Uterus (tissue), 4 donors: Measurements from ENCODE around the gene SOCS4. TPM values are rescaled to one million over a fixed set of nuclear protein-coding genes. Genes with fewer than 3 reads are reported as not detected.

Experiments used
- DNase-seq, 2 donors: peaks; one replicate each; pipeline ENCODE4 v3.0.0-alpha.2; 2019 to 2020
- H3K27ac ChIP-seq, 2 donors: fragments of 200-600 bp; sonication (generic); 1 replicate in 1 of 2; 2 replicates in 1 of 2; pipeline ENCODE4 v1.5.1; 2016 to 2018
- H3K27me3 ChIP-seq, 2 donors: fragments of 200-600 bp; sonication (generic); one replicate each; pipeline ENCODE4 v1.5.1; 2018 to 2019; ENCODE audit warnings: control low read depth in 1 of 2
- H3K36me3 ChIP-seq, 2 donors: fragments of 200-600 bp; sonication (generic); one replicate each; pipeline ENCODE4 v1.5.1; 2019; ENCODE audit warnings: control low read depth in 1 of 2
- H3K4me1 ChIP-seq, 2 donors: fragments of 200-600 bp; sonication (generic); one replicate each; pipeline ENCODE4 v1.5.1; 2018 to 2019; ENCODE audit warnings: control low read depth in 1 of 2
- H3K4me3 ChIP-seq, 2 donors: fragments of 200-600 bp; sonication (generic); 1 replicate in 1 of 2; 2 replicates in 1 of 2; pipeline ENCODE4 v1.5.1; 2018 to 2019; ENCODE audit warnings: mild to moderate bottlenecking in 1 of 2
- H3K9me3 ChIP-seq, 2 donors: fragments of 200-600 bp; sonication (generic); one replicate each; pipeline ENCODE4 v1.5.1; 2019; ENCODE audit warnings: control low read depth in 1 of 2
- CTCF ChIP-seq, 4 experiments: fragments of 200-600 bp in 2 of 4; fragments of 450-650 bp in 2 of 4; sonication (generic) in 2 of 4; IDR thresholded peaks; one replicate each; pipeline ENCODE4 v1.5.1; 2016 to 2019; ENCODE audit warnings: antibody characterized with exemption in 4 of 4, mild to moderate bottlenecking in 2 of 4, moderate library complexity in 1 of 4
- POLR2A ChIP-seq, 2 donors: fragments of 450-650 bp; IDR thresholded peaks; one replicate each; pipeline ENCODE4 v1.6.1; 2016; ENCODE audit warnings: antibody characterized with exemption in 2 of 2, mild to moderate bottlenecking in 1 of 2, moderate library complexity in 1 of 2
- intact Hi-C: fragments of 100-400 bp; cut with DNase I; formaldehyde crosslinking; loops from one replicate; pipeline ENCODE4 v1.15.1; 2023; ENCODE audit warnings: low total_unique reads
- total RNA-seq, 4 donors: library from RNA; depleted of rRNA in 3 of 4; stranded (reverse); fragments of >200 nt in 3 of 4; gene quantifications; one replicate each; pipeline versions ENCODE4 v1.1.0 to v1.2.4, GENCODE V29; 2014 to 2023
- donor health status: DM: yes; HTN: yes; CAD: no.

Gene SOCS4
- total RNA-seq, 4 donors from 2014 or later: 10.2 to 36.4 (median 22.4) TPM

- H3K4me3 ChIP-seq: no peak overlapping the region
Measured at GRCh38 chr14:55045087-55045486, 18.1 kb downstream of the SOCS4 start.

GRCh38 chr14:55047301-55048053 is 20.4 kb downstream of the SOCS4 start:
- no peaks in the 10 kb centered on the region for H3K36me3 ChIP-seq
- no peaks in the 10 kb centered on the region for H3K9me3 ChIP-seq
- TF ChIP-seq CTCF (IDR thresholded peaks at IDR 0.05) (no peak), POLR2A (IDR thresholded peaks at IDR 0.05) (no peak)
- no peak overlapping the region for H3K4me3 ChIP-seq
- H3K27me3 ChIP-seq: no peaks in the 10 kb centered on the region
- H3K27ac ChIP-seq: no peak overlapping the region
- DNase-seq: no peak
- intact Hi-C loops: no loop called here
- no peaks in the 10 kb centered on the region for H3K4me1 ChIP-seq

More at GRCh38 chr14:55045087-55045486, 18.1 kb downstream of the SOCS4 start:
- no peak for DNase-seq
- Histone ChIP-seq H3K36me3 (no peaks in the 10 kb centered on the region), H3K9me3 (no peaks in the 10 kb centered on the region), H3K27me3 (no peaks in the 10 kb centered on the region), H3K4me1 (no peaks in the 10 kb centered on the region), H3K27ac (no peak overlapping the region)
- TF ChIP-seq CTCF (IDR thresholded peaks at IDR 0.05) (no peak), POLR2A (IDR thresholded peaks at IDR 0.05) (no peak)
- intact Hi-C loops: no loop called here

GRCh38 chr14:55048900-55049436 is 21.9 kb downstream of the SOCS4 start:
- Histone ChIP-seq H3K36me3 (no peaks in the 10 kb centered on the region), H3K4me3 (no peak overlapping the region), H3K27me3 (no peaks in the 10 kb centered on the region), H3K4me1 (no peaks in the 10 kb centered on the region), H3K27ac (no peak overlapping the region), H3K9me3 (no peaks in the 10 kb centered on the region)
- no peak for DNase-seq
- TF ChIP-seq CTCF (IDR thresholded peaks at IDR 0.05): no peak
- intact Hi-C loops: no loop called here

- Histone ChIP-seq H3K4me3 (peak overlapping the region; percentile 63 to 94), H3K27me3 (no peaks in the 10 kb centered on the region), H3K27ac (peak overlapping the region; percentile 97 to 98), H3K9me3 (no peaks in the 10 kb centered on the region), H3K4me1 (peaks cover 0 to 6% of the 10 kb centered on the region in 2 donors), H3K36me3 (no peaks in the 10 kb centered on the region)
- TF ChIP-seq POLR2A (IDR thresholded peaks at IDR 0.05) (no peak), CTCF (IDR thresholded peaks at IDR 0.05) (no peak)
- intact Hi-C loops: no loop called here
- DNase-seq: no peak
Measured at GRCh38 chr14:55051165-55051422, 24.1 kb downstream of the SOCS4 start.

- H3K27ac ChIP-seq: peak within 1 kb of the TSS; percentile 97 to 98
- H3K36me3 ChIP-seq: no peaks in the 10 kb centered on the region
- peak; percentile 89 to 95 for DNase-seq
- H3K9me3 ChIP-seq: no peaks in the 10 kb centered on the region
- TF ChIP-seq CTCF (IDR thresholded peaks at IDR 0.05): peak; percentile 96 to 100 (median 100)
- TF ChIP-seq POLR2A (IDR thresholded peaks at IDR 0.05): peak; percentile 93 to 99
- intact Hi-C loops: no loop called here
- peaks cover 0 to 6% of the 10 kb centered on the region in 2 donors for H3K4me1 ChIP-seq
- H3K4me3 ChIP-seq: peak within 1 kb of the TSS; percentile 63 to 94
- H3K27me3 ChIP-seq: no peaks in the 10 kb centered on the region
Measured at GRCh38 chr14:55051423-55052268, 24.6 kb downstream of the SOCS4 start, which contains the start of gene MAPK1IP1L. TSS of gene MAPK1IP1L (plus strand) at chr14:55051647. CDS start at chr14:55061684, 10,037 bp downstream.
